ENCODE results near the gene ATP1B2.

Gene ATP1B2

GRCh38 chr17:7677388-7678067, 26.8 kb downstream of the ATP1B2 start:
- TF ChIP-seq CTCF (IDR thresholded peaks at IDR 0.05; ENCODE audit: low read depth, low read length, missing control alignments), result no peak
- in situ Hi-C loops (cut with HindIII; ENCODE audit: low sequenced_read_pairs), result no loop called here
- no peak for DNase-seq (ENCODE audit: low read depth)

GRCh38 chr17:7684851-7685532, 34.3 kb downstream of the ATP1B2 start:
- no peak for TF ChIP-seq CTCF (IDR thresholded peaks at IDR 0.05; ENCODE audit: low read depth, low read length, missing control alignments)
- peak overlapping the region; percentile 59 for H3K4me3 ChIP-seq (ENCODE audit: low read depth, low read length)
- in situ Hi-C loops (cut with HindIII; ENCODE audit: low sequenced_read_pairs), result no loop called here
- DNase-seq (ENCODE audit: low read depth), result no peak

More at GRCh38 chr17:7677388-7678067, 26.8 kb downstream of the ATP1B2 start:
- H3K4me3 ChIP-seq (ENCODE audit: low read depth, low read length), result no peak overlapping the region

GRCh38 chr17:7685533-7686221, 35.0 kb downstream of the ATP1B2 start:
- in situ Hi-C loops (cut with HindIII; ENCODE audit: low sequenced_read_pairs), result no loop called here
- peak; percentile 82 for DNase-seq (ENCODE audit: low read depth)
- TF ChIP-seq CTCF (IDR thresholded peaks at IDR 0.05; ENCODE audit: low read depth, low read length, missing control alignments), result no peak
- peak overlapping the region; percentile 59 for H3K4me3 ChIP-seq (ENCODE audit: low read depth, low read length)

GRCh38 chr17:7686222-7687071, 35.7 kb downstream of the ATP1B2 start:
- peak overlapping the region; percentile 59 for H3K4me3 ChIP-seq (ENCODE audit: low read depth, low read length)
- TF ChIP-seq CTCF (IDR thresholded peaks at IDR 0.05; ENCODE audit: low read depth, low read length, missing control alignments), result no peak
- DNase-seq (ENCODE audit: low read depth), result no peak
- in situ Hi-C loops (cut with HindIII; ENCODE audit: low sequenced_read_pairs), result no loop called here

- in situ Hi-C loops (cut with HindIII; ENCODE audit: low sequenced_read_pairs), result no loop called here
- peak within 1 kb of the TSS; percentile 60 for H3K4me3 ChIP-seq (ENCODE audit: low read depth, low read length)
- TF ChIP-seq CTCF (IDR thresholded peaks at IDR 0.05; ENCODE audit: low read depth, low read length, missing control alignments), result no peak
- peak; percentile 81 for DNase-seq (ENCODE audit: low read depth)
These were observed 36.6 kb downstream of the ATP1B2 start, which contains the start of gene TP53 for GRCh38 chr17:7687072-7687907. TSS of gene TP53 (minus strand) at chr17:7687490. CDS start at chr17:7676594, 10,896 bp downstream.
